Tongue (tissue), 1 donor: ENCODE results near the gene OR4D6. TPM values are rescaled to one million over a fixed set of nuclear protein-coding genes. Genes with fewer than 3 reads are reported as not detected.

Source experiments
- total RNA-seq: library from RNA; depleted of rRNA; stranded (reverse); fragments of >200 nt; gene quantifications from one replicate; pipeline ENCODE4 v1.2.3, GENCODE V29; 2014

OR4D6 gene
- total RNA-seq, 1 donor from 2014 or later = not detected

Other genes starting within 250 kb of the OR4D6 start
- 7.5 TPM for gene MPEG1, start 244.0 kb upstream of the OR4D6 start, total RNA-seq
- not detected for gene OR5AN1, start 98.1 kb upstream of the OR4D6 start, total RNA-seq
- gene OR5A2, start 30.5 kb upstream of the OR4D6 start, total RNA-seq = not detected
- gene OR5A1, start 20.5 kb upstream of the OR4D6 start, total RNA-seq = not detected
- not detected for gene OR4D10, start 16.4 kb downstream of the OR4D6 start, total RNA-seq
- not detected for gene OR4D11, start 46.6 kb downstream of the OR4D6 start, total RNA-seq
- not detected for gene OR4D9, start 54.6 kb downstream of the OR4D6 start, total RNA-seq
- 78.6 TPM for gene OSBP, start 158.8 kb downstream of the OR4D6 start, total RNA-seq
- 10.9 TPM for gene PATL1, start 212.1 kb downstream of the OR4D6 start, total RNA-seq